Peyer's patch (tissue), 4 donors: Measurements from ENCODE around the gene FGF12.

Source experiments
- CTCF ChIP-seq, 6 experiments: fragments of 450-650 bp in 4 of 6; fragments of 200-600 bp in 2 of 6; sonication (generic) in 1 of 6; IDR thresholded peaks; one replicate each; pipeline ENCODE4 v1.5.1; 2017 to 2019; ENCODE audit warnings: antibody characterized with exemption in 6 of 6, mild to moderate bottlenecking in 3 of 6, moderate library complexity in 1 of 6
- POLR2A ChIP-seq, 2 donors: fragments of 450-650 bp; IDR thresholded peaks; one replicate each; pipeline ENCODE4 v1.5.1; 2017; ENCODE audit warnings: antibody characterized with exemption in 2 of 2, mild to moderate bottlenecking in 2 of 2, moderate library complexity in 2 of 2

GRCh38 chr3:192255839-192256238 lies 471.5 kb downstream of the FGF12 start:
- TF ChIP-seq CTCF (IDR thresholded peaks at IDR 0.05) = no peak
- no peak for TF ChIP-seq POLR2A (IDR thresholded peaks at IDR 0.05)
